ENCODE measurements around the gene ASIC3.

Gene ASIC3

DNA sequence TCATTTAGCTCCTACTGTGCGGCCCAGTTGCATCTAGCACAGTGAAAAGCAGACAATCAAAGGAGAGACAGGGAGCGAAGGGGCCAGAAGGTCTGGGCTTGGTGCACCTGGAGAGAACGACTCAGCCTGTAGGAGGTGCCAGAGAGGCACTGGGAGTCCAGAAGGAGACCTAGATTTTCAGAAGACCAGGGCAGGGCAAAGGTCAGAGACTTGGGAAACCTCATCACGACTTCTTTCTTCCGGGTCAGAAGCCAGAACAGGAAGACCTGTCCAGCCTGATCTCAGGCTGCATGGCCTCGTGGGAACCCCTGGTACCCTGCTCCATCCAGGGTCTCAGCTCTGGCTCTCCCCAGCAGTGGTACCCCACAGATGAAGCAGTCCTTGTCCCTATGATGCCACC, 43.1 kb downstream of the ASIC3 start:
- TF ChIP-seq, protein P1, sequence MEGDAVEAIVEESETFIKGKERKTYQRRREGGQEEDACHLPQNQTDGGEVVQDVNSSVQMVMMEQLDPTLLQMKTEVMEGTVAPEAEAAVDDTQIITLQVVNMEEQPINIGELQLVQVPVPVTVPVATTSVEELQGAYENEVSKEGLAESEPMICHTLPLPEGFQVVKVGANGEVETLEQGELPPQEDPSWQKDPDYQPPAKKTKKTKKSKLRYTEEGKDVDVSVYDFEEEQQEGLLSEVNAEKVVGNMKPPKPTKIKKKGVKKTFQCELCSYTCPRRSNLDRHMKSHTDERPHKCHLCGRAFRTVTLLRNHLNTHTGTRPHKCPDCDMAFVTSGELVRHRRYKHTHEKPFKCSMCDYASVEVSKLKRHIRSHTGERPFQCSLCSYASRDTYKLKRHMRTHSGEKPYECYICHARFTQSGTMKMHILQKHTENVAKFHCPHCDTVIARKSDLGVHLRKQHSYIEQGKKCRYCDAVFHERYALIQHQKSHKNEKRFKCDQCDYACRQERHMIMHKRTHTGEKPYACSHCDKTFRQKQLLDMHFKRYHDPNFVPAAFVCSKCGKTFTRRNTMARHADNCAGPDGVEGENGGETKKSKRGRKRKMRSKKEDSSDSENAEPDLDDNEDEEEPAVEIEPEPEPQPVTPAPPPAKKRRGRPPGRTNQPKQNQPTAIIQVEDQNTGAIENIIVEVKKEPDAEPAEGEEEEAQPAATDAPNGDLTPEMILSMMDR (IDR thresholded peaks at IDR 0.05; ENCODE audit: control insufficient read depth, extremely low read depth, insufficient read depth): peak; percentile 56
- no peak for DNase-seq (ENCODE audit: low read depth)
- H3K4me3 ChIP-seq (ENCODE audit: low read depth, low read length): no peak overlapping the region

DNA sequence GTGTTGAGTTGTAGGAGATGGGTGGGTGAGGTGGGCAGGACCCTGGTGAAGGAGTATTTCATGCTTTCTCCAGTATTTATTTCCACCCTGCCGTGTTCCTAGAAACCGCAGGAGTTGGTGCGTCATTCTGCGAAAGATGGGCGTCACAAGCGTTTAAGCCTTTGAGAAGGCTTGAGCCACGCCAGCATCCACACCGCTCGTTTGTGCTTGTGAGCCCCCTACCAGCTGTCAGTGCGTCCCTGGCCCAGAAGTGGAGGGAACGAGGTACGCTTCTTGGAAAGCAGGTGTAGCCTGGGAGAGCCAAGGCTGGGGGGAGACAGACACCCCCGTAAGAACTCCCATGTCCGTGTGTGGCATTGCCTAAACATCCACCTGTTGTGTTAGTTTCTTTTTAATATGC, 43.7 kb downstream of the ASIC3 start:
- no peak overlapping the region for H3K4me3 ChIP-seq (ENCODE audit: low read depth, low read length)
- no peak for DNase-seq (ENCODE audit: low read depth)
- TF ChIP-seq, protein P1 (IDR thresholded peaks at IDR 0.05; ENCODE audit: control insufficient read depth, extremely low read depth, insufficient read depth): no peak

DNA sequence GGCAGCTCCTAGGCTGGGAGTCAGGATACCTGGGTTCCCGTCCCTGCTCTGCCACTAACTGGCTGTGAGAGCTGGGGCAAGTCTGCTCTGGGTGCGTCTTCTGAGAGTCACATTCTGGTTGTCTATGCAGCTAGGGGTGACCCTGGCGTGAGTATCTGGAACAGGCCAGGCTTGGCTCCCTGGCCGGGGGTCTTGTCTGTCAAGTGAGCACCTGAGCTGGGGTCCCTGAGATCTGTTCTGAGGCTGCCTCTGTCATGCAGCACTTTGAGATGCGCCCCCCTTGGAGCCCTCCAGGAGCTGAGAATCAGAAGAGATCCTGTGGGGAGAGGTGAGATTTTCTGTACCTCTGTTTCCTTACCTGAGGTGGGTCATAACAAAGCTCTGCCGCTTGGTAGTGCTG, 45.4 kb downstream of the ASIC3 start:
- TF ChIP-seq, protein P1 (IDR thresholded peaks at IDR 0.05; ENCODE audit: control insufficient read depth, extremely low read depth, insufficient read depth): no peak
- DNase-seq (ENCODE audit: low read depth): no peak
- no peak overlapping the region for H3K4me3 ChIP-seq (ENCODE audit: low read depth, low read length)

DNA sequence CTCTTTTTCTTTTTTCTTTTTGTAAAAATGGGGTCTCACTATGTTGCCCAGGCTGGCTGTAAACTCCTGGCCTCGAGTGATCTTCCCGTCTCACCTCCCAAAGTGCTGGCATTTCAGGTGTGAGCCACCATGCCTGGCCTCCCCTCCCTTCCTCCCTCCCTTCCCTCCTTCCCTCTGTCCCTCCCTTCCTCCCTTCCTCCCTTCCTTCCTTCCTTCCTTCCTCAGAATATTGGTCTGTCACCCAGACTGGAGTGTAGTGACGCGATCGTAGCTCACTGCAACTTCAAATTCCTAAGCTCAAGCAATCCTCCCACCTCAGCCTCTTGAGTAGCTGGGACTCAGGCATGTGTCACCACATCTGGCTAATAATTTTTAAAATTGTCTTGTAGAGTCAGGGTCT, 46.3 kb downstream of the ASIC3 start:
- H3K4me3 ChIP-seq (ENCODE audit: low read depth, low read length): no peak overlapping the region
- no peak for DNase-seq (ENCODE audit: low read depth)
- TF ChIP-seq, protein P1 (IDR thresholded peaks at IDR 0.05; ENCODE audit: control insufficient read depth, extremely low read depth, insufficient read depth): no peak

DNA sequence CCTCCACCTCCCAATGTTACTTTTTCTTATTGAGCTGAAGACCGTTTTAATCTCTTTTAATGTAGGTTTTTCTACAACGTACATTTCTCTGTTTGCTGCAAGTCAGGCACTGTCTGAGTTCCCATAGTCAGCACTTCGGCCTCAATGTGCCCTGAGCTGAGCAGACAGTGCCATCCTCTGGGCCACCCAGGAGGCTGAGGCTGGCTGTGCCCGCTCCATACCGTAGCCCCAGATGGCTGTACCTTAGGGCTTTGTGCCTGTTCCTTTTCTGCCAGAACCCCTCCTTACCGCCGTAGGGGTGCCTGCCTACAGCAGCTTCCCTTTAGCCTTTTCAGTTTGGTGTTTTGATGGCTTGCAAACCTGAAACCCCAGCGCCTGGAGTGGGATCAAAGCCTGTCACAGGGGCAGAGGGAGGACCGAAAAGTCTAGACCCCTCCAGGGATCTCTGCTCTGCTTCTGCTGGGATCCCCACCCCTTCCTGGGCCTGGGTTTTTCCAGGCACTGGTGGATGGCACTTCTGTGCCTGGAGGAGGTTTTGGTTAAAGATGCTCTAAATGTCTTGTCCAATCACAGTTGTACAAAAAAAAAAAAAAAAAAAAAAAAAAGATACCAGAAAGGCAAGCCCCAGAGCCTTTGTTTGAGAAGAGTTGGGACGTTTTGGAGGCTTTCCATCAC, 46.9 kb downstream of the ASIC3 start:
- TF ChIP-seq, protein P1 (IDR thresholded peaks at IDR 0.05; ENCODE audit: control insufficient read depth, extremely low read depth, insufficient read depth): no peak
- DNase-seq (ENCODE audit: low read depth): no peak
- H3K4me3 ChIP-seq (ENCODE audit: low read depth, low read length): no peak overlapping the region

DNA sequence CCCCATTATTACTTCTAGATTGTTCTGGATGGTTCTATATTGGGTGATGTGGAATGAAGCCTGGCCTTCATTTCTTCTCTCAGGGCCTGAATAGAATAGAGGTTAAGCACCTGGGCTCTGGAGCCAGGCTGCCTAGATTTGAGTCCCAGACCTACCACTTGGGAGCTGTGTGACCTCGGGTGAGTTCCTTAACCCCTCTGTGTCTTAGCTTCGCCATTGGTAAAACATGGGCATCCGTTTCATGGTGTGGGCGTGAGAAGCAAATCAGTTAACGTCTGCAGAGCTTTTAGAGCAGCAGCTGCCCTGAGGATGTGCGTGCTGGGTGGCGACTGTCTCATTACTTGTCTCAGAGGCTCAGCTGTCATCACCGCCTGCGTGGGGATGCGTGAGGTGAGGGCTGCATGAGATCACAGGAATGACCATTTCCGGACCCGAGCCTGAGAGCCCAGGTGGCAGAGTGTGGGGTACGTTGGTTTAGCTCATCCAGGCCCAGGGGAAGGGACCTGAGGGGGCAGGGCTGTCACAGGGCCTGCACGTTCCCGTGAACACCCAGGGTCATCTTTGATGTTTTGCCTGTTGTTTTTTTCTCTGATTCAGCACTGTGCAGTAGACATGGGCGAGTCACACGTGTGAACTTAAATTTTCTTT, 47.6 kb downstream of the ASIC3 start:
- no peak for DNase-seq (ENCODE audit: low read depth)
- no peak overlapping the region for H3K4me3 ChIP-seq (ENCODE audit: low read depth, low read length)
- TF ChIP-seq, protein P1 (IDR thresholded peaks at IDR 0.05; ENCODE audit: control insufficient read depth, extremely low read depth, insufficient read depth): no peak
